Activated CD4-positive, alpha-beta T cell treated with anti-CD3 and anti-CD28 coated beads, Interleukin-2, amount 10 ng/mL, durations not matched to agents 24 days and 14 days (primary cell): ENCODE measurements around the gene CUX1. TPM values are rescaled to one million over a fixed set of nuclear protein-coding genes. Genes with fewer than 3 reads are reported as not detected.

ENCODE experiments used
- DNase-seq: peaks from one replicate; pipeline ENCODE4 v3.0.0; 2022
- H3K27ac Mint-ChIP-seq: one replicate; pipeline ENCODE4 v1.8.0; 2022; ENCODE audit warnings: mild to moderate bottlenecking, mixed read lengths
- H3K27me3 Mint-ChIP-seq: one replicate; pipeline ENCODE4 v1.8.0; 2022; ENCODE audit warnings: mixed read lengths
- H3K36me3 Mint-ChIP-seq: one replicate; pipeline ENCODE4 v1.8.0; 2022; ENCODE audit warnings: low read depth, mild to moderate bottlenecking, mixed read lengths
- H3K4me1 Mint-ChIP-seq: one replicate; pipeline ENCODE4 v1.8.0; 2021; ENCODE audit warnings: mixed read lengths
- H3K4me3 Mint-ChIP-seq: one replicate; pipeline ENCODE4 v1.8.0; 2022; ENCODE audit warnings: mild to moderate bottlenecking, moderate library complexity, mixed read lengths
- H3K9me3 Mint-ChIP-seq: one replicate; pipeline ENCODE4 v1.8.0; 2021; ENCODE audit warnings: mixed read lengths
- intact Hi-C: fragments of 100-400 bp; cut with micrococcal nuclease; formaldehyde crosslinking; loops from one replicate; pipeline ENCODE4 v1.15.1; 2023
- total RNA-seq: library from RNA; stranded (reverse); gene quantifications from 2 replicates; pipeline ENCODE4 v1.2.3, GENCODE V29; 2022

CUX1 gene
- total RNA-seq, 1 donor from 2014 or later: 31.5 TPM

DNA sequence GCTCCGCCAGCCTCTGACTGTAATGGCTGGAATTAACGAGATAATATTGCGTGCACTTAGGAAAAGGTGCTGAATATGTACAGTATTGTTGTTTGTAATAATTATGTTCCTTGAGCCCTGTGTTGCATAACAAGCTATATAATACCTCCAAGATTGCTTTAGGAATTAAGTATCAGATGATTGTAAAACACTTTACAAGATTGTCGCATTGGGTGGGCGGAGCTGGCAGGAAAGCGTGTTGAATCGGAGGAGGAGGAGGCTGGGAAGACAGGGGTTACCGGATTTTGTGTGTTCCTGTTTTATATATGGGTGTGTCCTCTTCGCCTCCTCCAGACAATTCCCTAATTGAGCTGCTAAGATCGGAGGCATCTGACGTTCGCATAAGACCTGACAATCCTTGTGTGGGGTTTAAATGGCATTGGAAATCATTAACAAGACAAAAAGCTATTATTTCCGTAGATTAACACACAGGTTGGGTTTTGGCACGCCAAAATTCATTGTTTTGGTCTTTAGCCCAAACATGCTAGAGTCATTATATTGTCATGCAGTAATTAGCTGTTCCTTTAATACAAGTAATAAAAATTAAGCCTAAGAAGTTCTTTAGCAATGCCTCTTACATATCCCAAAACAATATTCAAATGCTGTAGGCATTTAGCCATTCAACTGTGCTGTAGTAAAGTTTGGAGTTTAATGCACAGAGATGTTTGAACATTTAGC lies 276.3 kb downstream of the CUX1 start:
- Mint-ChIP-seq H3K27me3 (no peaks in the 10 kb centered on the region), H3K27ac (no peak overlapping the region), H3K4me3 (no peak overlapping the region), H3K9me3 (peaks cover 9% of the 10 kb centered on the region), H3K4me1 (no peaks in the 10 kb centered on the region), H3K36me3 (no peaks in the 10 kb centered on the region)
- no peak for DNase-seq
- intact Hi-C loops: no loop called here

DNA sequence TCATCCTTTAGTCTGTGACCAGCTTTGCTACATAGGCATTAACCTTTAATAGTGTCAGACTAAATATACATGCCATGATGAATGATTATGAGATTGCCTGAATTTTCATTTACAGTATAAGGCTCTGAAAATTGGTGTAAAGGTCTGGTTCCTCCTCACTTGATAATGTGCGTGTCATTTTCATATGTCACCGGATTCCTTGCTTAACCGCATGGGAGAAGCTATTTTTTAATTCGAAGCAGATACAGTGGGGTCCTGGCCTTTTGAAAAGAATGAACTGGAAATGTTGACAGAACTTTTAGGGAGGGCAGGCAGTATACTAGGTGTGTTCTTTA lies 276.9 kb downstream of the CUX1 start:
- H3K4me1 Mint-ChIP-seq: no peaks in the 10 kb centered on the region
- no peak overlapping the region for H3K4me3 Mint-ChIP-seq
- H3K36me3 Mint-ChIP-seq: no peaks in the 10 kb centered on the region
- no peak overlapping the region for H3K27ac Mint-ChIP-seq
- peaks cover 4% of the 10 kb centered on the region for H3K9me3 Mint-ChIP-seq
- no peaks in the 10 kb centered on the region for H3K27me3 Mint-ChIP-seq
- intact Hi-C loops: no loop called here
- no peak for DNase-seq

DNA sequence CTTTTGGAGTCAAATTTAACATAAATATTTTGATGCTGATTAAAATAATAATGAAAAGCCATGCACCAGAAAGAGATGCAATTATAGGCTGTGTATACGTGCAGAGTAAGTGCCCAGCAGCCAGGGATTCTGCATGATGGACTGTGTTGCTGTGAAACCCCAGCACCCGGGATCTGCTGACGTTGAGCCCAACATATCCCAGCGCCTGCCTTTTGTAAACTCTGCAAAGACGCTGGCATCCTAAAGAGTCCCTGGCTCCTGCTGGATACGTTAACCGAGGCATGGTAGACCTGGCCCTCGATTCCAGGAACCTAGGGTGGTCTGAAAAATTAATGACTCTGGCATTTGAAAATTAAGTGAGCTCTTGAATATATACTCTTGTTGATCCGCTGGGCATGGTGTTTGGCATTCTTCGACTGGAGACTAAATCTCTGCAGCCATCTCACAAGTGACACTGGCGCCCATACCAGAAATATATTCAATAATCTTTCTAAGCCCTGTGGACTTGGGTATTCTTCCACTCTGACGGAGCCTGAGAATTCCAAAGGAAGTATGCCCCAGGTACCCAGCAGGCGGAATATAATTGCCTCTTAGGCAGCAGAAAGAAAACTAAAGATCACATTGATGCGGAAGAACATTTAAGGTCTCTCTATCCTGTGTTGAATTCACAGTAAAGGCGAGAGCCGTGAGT lies 278.0 kb downstream of the CUX1 start:
- Mint-ChIP-seq H3K4me3 (no peak overlapping the region), H3K27ac (no peak overlapping the region), H3K27me3 (no peaks in the 10 kb centered on the region), H3K4me1 (no peaks in the 10 kb centered on the region), H3K36me3 (no peaks in the 10 kb centered on the region), H3K9me3 (no peaks in the 10 kb centered on the region)
- no peak for DNase-seq
- intact Hi-C loops: no loop called here

DNA sequence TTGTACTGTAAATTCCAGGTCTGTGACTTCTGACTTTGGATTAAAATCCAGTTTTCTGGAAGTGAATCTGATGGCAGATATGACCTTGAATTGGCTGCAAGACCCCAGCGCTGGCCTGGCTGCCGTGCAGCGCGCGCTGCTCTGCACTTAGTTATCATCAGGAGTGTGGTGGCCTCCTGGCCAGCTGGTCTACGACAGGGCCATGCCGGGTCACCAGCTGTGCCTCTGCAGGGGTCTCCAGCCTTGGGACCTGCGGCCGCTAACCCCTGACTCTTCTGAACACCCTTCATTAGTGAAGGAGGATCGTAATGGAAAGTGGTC lies 278.5 kb downstream of the CUX1 start:
- intact Hi-C loops: no loop called here

DNA sequence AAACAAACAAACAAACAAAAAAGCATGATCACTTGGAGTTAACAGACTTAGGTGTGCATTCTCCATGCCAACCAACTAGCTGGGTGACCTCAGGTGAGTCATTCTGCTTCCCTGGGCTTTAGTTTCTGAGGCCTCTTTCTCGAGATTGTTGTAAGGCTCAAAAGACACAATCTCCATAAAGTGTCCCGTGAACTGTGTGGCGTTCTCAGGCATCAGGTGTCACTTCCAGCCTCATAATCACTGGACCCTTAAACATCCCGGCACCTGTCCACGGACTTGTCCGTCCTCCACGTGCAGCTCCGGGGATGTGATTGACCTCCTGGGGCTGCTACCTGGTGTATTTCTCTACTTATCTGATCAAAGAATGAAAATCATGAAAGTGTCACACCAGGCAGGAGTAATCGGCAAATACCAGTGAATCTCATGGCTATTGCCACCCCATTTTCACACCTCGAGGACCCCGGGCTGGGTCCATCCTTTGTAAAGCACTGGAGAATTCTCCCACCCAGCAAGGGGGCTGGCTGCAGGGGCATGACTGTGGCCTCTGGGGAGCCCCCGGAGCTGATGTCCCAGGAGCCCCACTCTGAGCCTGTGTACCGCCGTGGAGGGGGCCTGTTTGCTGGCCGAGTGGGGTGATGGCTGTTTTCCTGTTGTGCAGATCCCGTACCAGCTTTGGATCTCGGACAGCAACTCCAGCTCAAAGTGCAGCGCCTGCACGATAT lies 279.4 kb downstream of the CUX1 start:
- Mint-ChIP-seq H3K27me3 (no peaks in the 10 kb centered on the region), H3K4me3 (no peak overlapping the region), H3K9me3 (no peaks in the 10 kb centered on the region), H3K27ac (no peak overlapping the region), H3K4me1 (no peaks in the 10 kb centered on the region), H3K36me3 (no peaks in the 10 kb centered on the region)
- DNase-seq: no peak
- intact Hi-C loops: no loop called here

More for the DNA sequence above, 278.5 kb downstream of the CUX1 start:
- H3K27me3 Mint-ChIP-seq: no peaks in the 10 kb centered on the region
- no peaks in the 10 kb centered on the region for H3K36me3 Mint-ChIP-seq
- H3K9me3 Mint-ChIP-seq: no peaks in the 10 kb centered on the region
- no peak overlapping the region for H3K27ac Mint-ChIP-seq
- DNase-seq: no peak
- no peaks in the 10 kb centered on the region for H3K4me1 Mint-ChIP-seq
- no peak overlapping the region for H3K4me3 Mint-ChIP-seq

DNA sequence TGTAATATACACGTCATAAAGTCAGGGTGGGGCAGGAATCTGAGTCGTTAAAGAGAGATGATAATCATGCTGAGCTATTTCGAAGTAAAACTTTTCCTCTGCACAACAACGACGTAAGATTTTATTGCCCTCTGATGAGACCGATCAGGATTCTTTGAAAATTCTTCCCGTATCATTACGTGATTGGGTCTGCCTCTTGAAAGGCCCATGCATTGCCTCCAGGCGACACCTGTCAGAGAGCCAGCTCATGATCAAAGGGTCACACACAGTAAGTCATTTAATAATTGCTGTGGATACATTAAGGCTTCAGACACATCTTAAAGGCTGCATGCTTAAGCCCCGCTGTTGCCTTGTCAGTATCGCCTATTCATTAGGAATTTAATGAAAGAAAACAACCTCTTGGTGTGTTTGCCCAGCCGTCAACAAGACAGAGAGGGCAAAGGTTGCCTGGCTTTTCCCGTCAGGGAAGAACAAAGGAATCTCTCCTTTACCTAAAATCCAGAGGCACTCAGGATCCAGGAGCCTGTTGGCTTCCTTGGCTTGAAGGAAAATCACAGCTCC lies 280.3 kb downstream of the CUX1 start:
- Mint-ChIP-seq H3K9me3 (no peaks in the 10 kb centered on the region), H3K27me3 (no peaks in the 10 kb centered on the region), H3K36me3 (no peaks in the 10 kb centered on the region), H3K4me1 (no peaks in the 10 kb centered on the region), H3K27ac (no peak overlapping the region), H3K4me3 (no peak overlapping the region)
- intact Hi-C loops: no loop called here
- no peak for DNase-seq

DNA sequence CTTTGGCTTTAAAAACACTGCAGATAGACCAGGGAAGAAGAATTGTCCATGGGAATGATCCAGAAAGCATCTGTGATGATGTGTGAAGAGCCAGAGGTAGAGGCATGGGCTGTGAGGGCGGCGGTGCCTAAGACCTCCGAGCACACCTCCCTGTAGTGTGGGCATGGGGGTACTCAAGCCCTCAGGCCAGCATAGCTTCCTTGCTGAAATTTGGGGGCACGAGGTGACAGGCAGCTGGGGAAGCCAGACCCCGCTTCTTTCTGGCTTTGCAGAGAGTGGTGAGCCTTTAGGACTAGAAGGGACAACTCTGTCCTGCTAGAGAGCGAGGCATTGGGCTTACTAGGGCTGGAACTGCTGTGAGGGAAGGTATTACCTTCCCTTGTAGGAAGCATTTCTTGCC lies 281.6 kb downstream of the CUX1 start:
- Mint-ChIP-seq H3K27ac (no peak overlapping the region), H3K4me1 (no peaks in the 10 kb centered on the region), H3K27me3 (no peaks in the 10 kb centered on the region), H3K4me3 (no peak overlapping the region), H3K36me3 (no peaks in the 10 kb centered on the region), H3K9me3 (no peaks in the 10 kb centered on the region)
- intact Hi-C loops: no loop called here
- DNase-seq: no peak

DNA sequence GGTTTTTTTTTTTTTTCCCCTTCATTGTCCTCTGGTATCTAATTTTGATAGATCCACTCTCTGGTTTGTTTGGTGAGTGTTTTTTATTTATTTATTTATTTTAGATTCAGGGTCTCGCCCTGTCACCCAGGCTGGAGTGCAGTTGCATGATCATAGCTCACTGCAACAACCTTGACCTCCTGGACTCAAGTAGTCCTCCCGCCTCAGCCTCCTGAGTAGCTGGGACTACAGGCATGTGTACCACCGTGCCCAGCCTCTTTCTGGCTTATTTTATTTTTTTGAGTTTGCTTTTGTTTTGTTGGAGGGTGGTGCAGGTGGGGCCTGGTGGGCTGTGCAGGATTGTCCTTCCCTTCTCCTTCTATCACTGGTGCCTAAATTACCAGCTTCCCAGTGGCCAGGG lies 282.0 kb downstream of the CUX1 start:
- no peak for DNase-seq
- intact Hi-C loops: no loop called here
- Mint-ChIP-seq H3K9me3 (no peaks in the 10 kb centered on the region), H3K4me3 (no peak overlapping the region), H3K4me1 (no peaks in the 10 kb centered on the region), H3K36me3 (peaks cover 3% of the 10 kb centered on the region), H3K27ac (no peak overlapping the region), H3K27me3 (no peaks in the 10 kb centered on the region)

DNA sequence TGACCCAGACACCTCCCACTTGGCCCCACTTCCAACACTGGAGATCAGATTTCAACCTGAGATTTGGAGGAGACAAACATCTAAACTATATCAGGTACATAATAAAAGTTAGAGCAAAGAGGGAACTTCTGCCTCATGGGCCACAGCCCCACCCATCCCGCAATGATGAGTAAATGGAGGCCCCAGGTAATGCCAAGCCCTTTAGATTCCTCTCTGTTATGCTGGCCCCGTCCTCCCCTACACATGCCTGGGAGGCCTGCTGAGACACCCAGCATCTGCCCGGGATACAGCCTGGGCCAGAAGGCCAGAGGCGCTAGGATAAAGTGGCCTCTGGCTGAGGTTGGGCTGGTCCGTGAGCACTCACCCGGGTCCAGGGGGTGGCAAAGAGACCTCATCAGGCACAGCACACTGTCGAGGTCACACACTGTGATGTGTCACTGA lies 283.7 kb downstream of the CUX1 start:
- H3K27me3 Mint-ChIP-seq: no peaks in the 10 kb centered on the region
- H3K9me3 Mint-ChIP-seq: no peaks in the 10 kb centered on the region

DNA sequence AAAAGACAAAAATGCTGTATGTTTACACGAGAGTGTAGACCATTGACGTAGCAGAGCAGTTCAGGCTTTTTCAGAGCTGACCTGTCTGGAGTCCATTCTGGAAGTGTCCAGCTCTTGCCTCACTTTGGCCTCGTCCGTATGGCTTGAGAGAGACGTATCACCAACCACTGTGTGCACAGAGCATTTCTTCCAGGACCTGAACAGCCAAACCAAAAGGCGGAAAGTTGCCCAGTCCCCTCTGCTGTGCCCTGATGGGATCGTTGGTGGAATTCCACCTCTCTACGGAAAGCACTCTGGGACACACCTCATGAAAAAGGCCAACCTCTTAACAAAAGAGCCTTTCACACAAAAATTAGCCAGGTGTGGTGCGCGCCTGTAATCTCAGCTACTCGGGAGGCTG lies 284.5 kb downstream of the CUX1 start:
- Mint-ChIP-seq H3K27me3 (no peaks in the 10 kb centered on the region), H3K27ac (no peak overlapping the region), H3K4me3 (no peak overlapping the region), H3K4me1 (no peaks in the 10 kb centered on the region), H3K36me3 (peaks cover 6% of the 10 kb centered on the region), H3K9me3 (no peaks in the 10 kb centered on the region)
- intact Hi-C loops: no loop called here
- DNase-seq: no peak

More for the DNA sequence above, 283.7 kb downstream of the CUX1 start:
- no peak for DNase-seq
- Mint-ChIP-seq H3K36me3 (peaks cover 3% of the 10 kb centered on the region), H3K27ac (no peak overlapping the region), H3K4me3 (no peak overlapping the region), H3K4me1 (no peaks in the 10 kb centered on the region)
- intact Hi-C loops: no loop called here

DNA sequence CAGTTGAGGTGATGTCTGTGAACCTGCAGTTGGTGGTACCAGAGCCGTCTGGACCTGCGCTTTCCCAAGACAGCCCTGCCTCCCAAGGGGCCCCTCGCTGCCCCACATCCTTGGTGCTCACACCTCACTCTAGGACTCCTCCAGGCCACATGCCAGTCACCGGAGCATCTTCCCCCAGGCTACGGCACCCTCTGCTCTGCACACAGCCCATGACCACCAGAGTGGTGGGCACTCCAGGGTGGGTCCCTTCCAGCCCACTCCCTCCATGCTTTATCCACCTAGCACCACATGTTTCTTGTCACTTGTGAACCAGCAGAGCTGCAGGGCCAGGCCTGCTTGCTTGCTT lies 285.6 kb downstream of the CUX1 start:
- H3K9me3 Mint-ChIP-seq: no peaks in the 10 kb centered on the region
- no peak overlapping the region for H3K27ac Mint-ChIP-seq
- H3K36me3 Mint-ChIP-seq: peaks cover 7% of the 10 kb centered on the region
- no peak overlapping the region for H3K4me3 Mint-ChIP-seq
- no peaks in the 10 kb centered on the region for H3K4me1 Mint-ChIP-seq
- H3K27me3 Mint-ChIP-seq: no peaks in the 10 kb centered on the region
- no peak for DNase-seq
- intact Hi-C loops: no loop called here

DNA sequence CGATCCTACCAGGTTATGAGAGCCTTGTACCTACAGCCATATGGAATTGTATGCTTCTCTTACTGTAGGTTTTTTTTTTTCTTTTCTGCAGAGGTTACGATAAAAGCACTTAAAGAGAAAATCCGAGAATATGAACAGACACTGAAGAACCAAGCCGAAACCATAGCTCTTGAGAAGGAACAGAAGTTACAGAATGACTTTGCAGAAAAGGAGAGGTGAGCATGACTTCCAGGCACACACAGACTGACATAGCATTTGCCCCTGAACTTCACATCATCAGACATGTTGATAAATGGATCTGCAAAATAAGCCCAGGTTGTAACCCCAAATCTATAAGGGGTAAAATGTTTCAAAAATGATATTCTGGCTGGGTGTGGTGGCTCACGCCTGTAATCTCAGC lies 286.8 kb downstream of the CUX1 start:
- Mint-ChIP-seq H3K4me3 (no peak overlapping the region), H3K9me3 (no peaks in the 10 kb centered on the region), H3K27me3 (no peaks in the 10 kb centered on the region), H3K36me3 (peaks cover 7% of the 10 kb centered on the region), H3K4me1 (no peaks in the 10 kb centered on the region), H3K27ac (no peak overlapping the region)
- DNase-seq: no peak
- intact Hi-C loops: no loop called here

DNA sequence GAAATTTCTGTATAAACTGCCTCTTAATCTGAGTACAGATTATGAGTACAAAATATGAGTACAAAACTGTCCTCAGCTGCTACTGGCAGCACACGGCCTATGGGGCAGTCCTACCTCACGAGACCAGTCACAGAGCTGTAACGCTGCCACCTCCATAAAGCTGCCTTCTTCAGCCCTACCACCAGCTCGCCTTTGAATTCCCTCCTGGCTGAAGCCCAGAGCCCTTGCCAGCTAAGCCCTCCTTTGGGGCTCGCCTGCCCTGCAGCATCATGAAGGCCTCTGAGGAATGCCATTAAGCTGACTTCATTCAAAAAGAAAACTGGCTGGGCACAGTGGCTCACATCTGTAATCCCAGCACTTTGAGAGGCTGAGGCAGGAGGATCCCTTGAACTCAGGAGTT lies 289.2 kb downstream of the CUX1 start:
- Mint-ChIP-seq H3K4me3 (no peak overlapping the region), H3K27me3 (no peaks in the 10 kb centered on the region), H3K27ac (no peak overlapping the region), H3K36me3 (peaks cover 7% of the 10 kb centered on the region), H3K9me3 (no peaks in the 10 kb centered on the region), H3K4me1 (no peaks in the 10 kb centered on the region)
- DNase-seq: no peak
- intact Hi-C loops: no loop called here

DNA sequence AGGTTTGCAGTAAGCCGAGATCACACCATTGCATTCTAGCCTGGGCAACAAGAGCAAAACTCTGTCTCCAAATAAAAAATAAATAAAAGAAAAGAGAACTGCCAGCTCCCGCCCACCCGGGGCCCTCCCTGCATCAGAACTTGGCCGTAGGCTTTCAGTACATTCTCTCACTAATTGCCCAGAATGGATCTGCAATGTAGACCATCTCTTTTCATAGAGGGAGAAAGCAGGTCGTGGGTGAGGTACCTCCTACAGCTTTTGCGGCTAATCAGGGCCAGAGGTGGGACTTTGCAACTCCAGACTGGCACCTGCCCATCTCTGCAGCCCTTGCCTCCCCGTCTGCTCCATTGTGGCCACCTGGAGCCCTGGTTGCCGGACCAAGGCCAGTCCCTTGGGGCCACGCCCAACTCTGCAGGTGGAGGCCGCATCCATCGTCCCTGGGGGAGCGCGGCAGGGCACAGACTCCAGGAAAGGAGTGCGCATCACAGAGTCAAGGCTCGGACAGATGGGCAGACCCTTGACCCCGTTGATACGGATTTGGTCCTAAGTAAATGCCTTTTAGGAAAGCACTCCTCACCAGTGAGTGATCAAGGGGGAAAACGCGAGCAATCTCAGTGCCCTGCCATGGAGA lies 290.2 kb downstream of the CUX1 start:
- Mint-ChIP-seq H3K27ac (no peak overlapping the region), H3K4me3 (no peak overlapping the region), H3K4me1 (no peaks in the 10 kb centered on the region), H3K27me3 (no peaks in the 10 kb centered on the region), H3K36me3 (peaks cover 7% of the 10 kb centered on the region), H3K9me3 (no peaks in the 10 kb centered on the region)
- intact Hi-C loops: no loop called here
- no peak for DNase-seq
